Duodenal mucosa (tissue), 2 donors: Measurements from ENCODE around the gene PDILT.
"Not testable (repeated sequence)": the region's sequence is repeated elsewhere in the genome, so short reads cannot be mapped to it uniquely, and the experiment has no call there.

ENCODE experiments used
- H3K27ac ChIP-seq: one replicate; pipeline ENCODE4 v1.7.0; 2013; ENCODE audit warnings: low read depth, low read length
- H3K27me3 ChIP-seq, 2 donors: one replicate each; pipeline ENCODE4 v1.7.0; 2013; ENCODE audit warnings: low read length in 2 of 2, control low read depth in 1 of 2; ENCODE audit not compliant: insufficient read depth in 2 of 2, control insufficient read depth in 1 of 2
- H3K36me3 ChIP-seq, 2 donors: one replicate each; pipeline ENCODE4 v1.7.0; 2013; ENCODE audit warnings: low read length in 2 of 2, control low read depth in 1 of 2; ENCODE audit not compliant: insufficient read depth in 2 of 2, control insufficient read depth in 1 of 2
- H3K4me1 ChIP-seq, 2 donors: one replicate each; pipeline ENCODE4 v1.7.0; 2013; ENCODE audit warnings: low read length in 2 of 2, control low read depth in 1 of 2; ENCODE audit not compliant: insufficient read depth in 2 of 2, control insufficient read depth in 1 of 2
- H3K4me3 ChIP-seq, 2 donors: one replicate each; pipeline ENCODE4 v1.7.0; 2013; ENCODE audit warnings: low read length in 2 of 2, low read depth in 1 of 2
- H3K9ac ChIP-seq, 2 donors: one replicate each; pipeline ENCODE4 v1.7.0; 2013; ENCODE audit warnings: low read length in 2 of 2, low read depth in 1 of 2
- H3K9me3 ChIP-seq, 2 donors: one replicate each; pipeline ENCODE4 v1.7.0; 2013; ENCODE audit warnings: low read length in 2 of 2, control low read depth in 1 of 2; ENCODE audit not compliant: control insufficient read depth in 1 of 2

PDILT gene

GRCh38 chr16:20317117-20317516, 87.4 kb downstream of the PDILT start:
- H3K9ac ChIP-seq: no peak overlapping the region
- no peak overlapping the region for H3K4me3 ChIP-seq
- H3K27me3 ChIP-seq: no peaks in the 10 kb centered on the region
- no peaks in the 10 kb centered on the region for H3K9me3 ChIP-seq
- H3K36me3 ChIP-seq: peaks cover 0 to 3% of the 10 kb centered on the region in 2 donors
- no peaks in the 10 kb centered on the region for H3K4me1 ChIP-seq
- no peak overlapping the region for H3K27ac ChIP-seq

- H3K4me1 ChIP-seq: no peaks in the 10 kb centered on the region
- no peaks in the 10 kb centered on the region for H3K27me3 ChIP-seq
- H3K9ac ChIP-seq: no peak overlapping the region
- H3K9me3 ChIP-seq: no peaks in the 10 kb centered on the region
- H3K27ac ChIP-seq: no peak overlapping the region
- peaks cover 0 to 3% of the 10 kb centered on the region in 2 donors for H3K36me3 ChIP-seq
- H3K4me3 ChIP-seq: no peak overlapping the region
These were observed 87.8 kb downstream of the PDILT start for GRCh38 chr16:20316715-20317114.

GRCh38 chr16:20315764-20316163, 88.8 kb downstream of the PDILT start:
- Histone ChIP-seq H3K27me3 (no peaks in the 10 kb centered on the region), H3K27ac (no peak overlapping the region), H3K4me1 (no peaks in the 10 kb centered on the region), H3K9me3 (no peaks in the 10 kb centered on the region), H3K9ac (no peak overlapping the region), H3K4me3 (no peak overlapping the region), H3K36me3 (peaks cover 0 to 6% of the 10 kb centered on the region in 2 donors)

GRCh38 chr16:20314575-20314974, 90.0 kb downstream of the PDILT start:
- H3K4me1 ChIP-seq: no peaks in the 10 kb centered on the region
- no peaks in the 10 kb centered on the region for H3K9me3 ChIP-seq
- H3K4me3 ChIP-seq: no peak overlapping the region
- peaks cover 0 to 6% of the 10 kb centered on the region in 2 donors for H3K36me3 ChIP-seq
- no peak overlapping the region for H3K27ac ChIP-seq
- H3K9ac ChIP-seq: no peak overlapping the region
- no peaks in the 10 kb centered on the region for H3K27me3 ChIP-seq

- Histone ChIP-seq H3K4me1 (no peaks in the 10 kb centered on the region), H3K4me3 (no peak overlapping the region), H3K27ac (no peak overlapping the region), H3K9ac (no peak overlapping the region), H3K9me3 (no peaks in the 10 kb centered on the region), H3K27me3 (no peaks in the 10 kb centered on the region), H3K36me3 (peaks cover 0 to 6% of the 10 kb centered on the region in 2 donors)
These were observed 90.8 kb downstream of the PDILT start for GRCh38 chr16:20313741-20314140.

- H3K4me1 ChIP-seq, H3K4me3 ChIP-seq, H3K9ac ChIP-seq, H3K9me3 ChIP-seq, H3K36me3 ChIP-seq, H3K27ac ChIP-seq, H3K27me3 ChIP-seq: not testable (repeated sequence)
These were observed 91.9 kb downstream of the PDILT start for GRCh38 chr16:20312536-20313095.

- Histone ChIP-seq H3K9ac (no peak overlapping the region), H3K27ac (no peak overlapping the region), H3K4me1 (no peaks in the 10 kb centered on the region), H3K27me3 (peaks cover 0 to 3% of the 10 kb centered on the region in 2 donors), H3K4me3 (no peak overlapping the region), H3K36me3 (peaks cover 0 to 6% of the 10 kb centered on the region in 2 donors), H3K9me3 (no peaks in the 10 kb centered on the region)
These were observed 93.0 kb downstream of the PDILT start for GRCh38 chr16:20311548-20311947.

GRCh38 chr16:20310421-20311395, 93.8 kb downstream of the PDILT start:
- no peak overlapping the region for H3K4me3 ChIP-seq
- peaks cover 0 to 6% of the 10 kb centered on the region in 2 donors for H3K36me3 ChIP-seq
- H3K9ac ChIP-seq: no peak overlapping the region
- H3K4me1 ChIP-seq: no peaks in the 10 kb centered on the region
- peaks cover 0 to 3% of the 10 kb centered on the region in 2 donors for H3K27me3 ChIP-seq
- H3K27ac ChIP-seq: no peak overlapping the region
- no peaks in the 10 kb centered on the region for H3K9me3 ChIP-seq

- H3K27ac ChIP-seq: no peak overlapping the region
- peaks cover 0 to 4% of the 10 kb centered on the region in 2 donors for H3K36me3 ChIP-seq
- H3K9me3 ChIP-seq: no peaks in the 10 kb centered on the region
- H3K9ac ChIP-seq: no peak overlapping the region
- H3K4me1 ChIP-seq: no peaks in the 10 kb centered on the region
- H3K4me3 ChIP-seq: no peak overlapping the region
- peaks cover 0 to 3% of the 10 kb centered on the region in 2 donors for H3K27me3 ChIP-seq
These were observed 94.8 kb downstream of the PDILT start for GRCh38 chr16:20309786-20310185.
